Transverse colon (tissue), 4 donors: ENCODE data around the gene NPC1.

Experiments
- CTCF ChIP-seq, 5 experiments: fragments of 200-600 bp in 3 of 5; fragments of 450-650 bp in 2 of 5; sonication (generic) in 3 of 5; IDR thresholded peaks; 1 replicate in 2 of 5; 2 replicates in 3 of 5; pipeline ENCODE4 v1.5.1; 2016 to 2017; ENCODE audit warnings: antibody characterized with exemption in 5 of 5, inconsistent platforms in 3 of 5, mild to moderate bottlenecking in 2 of 5, moderate library complexity in 1 of 5
- POLR2A ChIP-seq: fragments of 450-650 bp; IDR thresholded peaks from one replicate; pipeline ENCODE4 v1.6.1; 2016; ENCODE audit warnings: antibody characterized with exemption, mild to moderate bottlenecking, moderate library complexity
- POLR2AphosphoS5 ChIP-seq, 3 donors: sonication (generic); formaldehyde crosslinking; IDR thresholded peaks; one replicate each; pipeline ENCODE4 v1.6.1; 2016; ENCODE audit warnings: antibody characterized with exemption in 3 of 3

- no peak for TF ChIP-seq CTCF (IDR thresholded peaks at IDR 0.05)
- TF ChIP-seq POLR2A: no peak
- TF ChIP-seq POLR2AphosphoS5 (IDR thresholded peaks at IDR 0.05): no peak
Measured at GRCh38 chr18:23572012-23572411, 14.3 kb downstream of the NPC1 start.
